ENCODE results near the gene PAFAH2.

DNA sequence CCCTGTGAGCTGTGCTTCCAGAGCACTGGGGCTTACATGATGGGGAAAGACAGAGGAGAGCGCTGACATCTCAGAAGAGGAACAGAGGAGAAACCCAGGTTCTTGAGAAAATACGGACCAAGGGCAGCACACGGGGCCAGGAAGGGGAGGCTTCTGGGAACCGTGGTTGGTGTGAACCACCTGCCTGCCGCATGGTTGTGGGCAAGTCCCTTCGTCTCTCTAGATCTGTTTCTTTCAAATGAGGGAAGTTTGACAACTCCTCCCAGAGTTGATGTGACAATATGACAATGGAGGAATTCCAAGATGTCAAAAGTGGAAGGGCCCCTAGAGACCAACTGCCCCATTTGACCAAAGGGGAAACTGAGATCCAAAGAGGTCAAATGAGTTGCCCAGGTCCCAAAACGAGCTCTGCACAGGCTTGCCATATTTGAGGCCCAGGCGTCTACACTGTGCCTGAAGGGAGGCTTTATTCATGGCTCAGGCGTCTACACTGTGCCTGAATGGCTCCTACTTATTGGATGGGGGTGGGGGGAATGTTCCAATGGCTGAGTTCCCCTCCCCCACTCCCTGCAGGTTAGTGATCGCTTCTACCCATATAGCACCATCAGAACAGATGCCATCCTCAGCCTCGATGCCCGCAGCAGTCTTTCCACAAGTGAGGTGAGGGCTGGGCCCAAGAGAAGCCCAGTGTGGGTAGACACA is 34.9 kb upstream of the PAFAH2 start:
- TF ChIP-seq ZNF558 (CRISPR knock-in tag; IDR thresholded peaks at IDR 0.05; ENCODE audit: borderline replicate concordance) (no peak), ZNF317 (CRISPR knock-in tag; IDR thresholded peaks at IDR 0.05) (no peak), ZNF274 (CRISPR knock-in tag; IDR thresholded peaks at IDR 0.05) (no peak), GTF3A (CRISPR knock-in tag; conservative IDR thresholded peaks at IDR 0.05) (no peak), TCF7L2 (IDR thresholded peaks at IDR 0.05; ENCODE audit: low read depth, low read length) (no peak)
- TF ChIP-seq, protein P1, sequence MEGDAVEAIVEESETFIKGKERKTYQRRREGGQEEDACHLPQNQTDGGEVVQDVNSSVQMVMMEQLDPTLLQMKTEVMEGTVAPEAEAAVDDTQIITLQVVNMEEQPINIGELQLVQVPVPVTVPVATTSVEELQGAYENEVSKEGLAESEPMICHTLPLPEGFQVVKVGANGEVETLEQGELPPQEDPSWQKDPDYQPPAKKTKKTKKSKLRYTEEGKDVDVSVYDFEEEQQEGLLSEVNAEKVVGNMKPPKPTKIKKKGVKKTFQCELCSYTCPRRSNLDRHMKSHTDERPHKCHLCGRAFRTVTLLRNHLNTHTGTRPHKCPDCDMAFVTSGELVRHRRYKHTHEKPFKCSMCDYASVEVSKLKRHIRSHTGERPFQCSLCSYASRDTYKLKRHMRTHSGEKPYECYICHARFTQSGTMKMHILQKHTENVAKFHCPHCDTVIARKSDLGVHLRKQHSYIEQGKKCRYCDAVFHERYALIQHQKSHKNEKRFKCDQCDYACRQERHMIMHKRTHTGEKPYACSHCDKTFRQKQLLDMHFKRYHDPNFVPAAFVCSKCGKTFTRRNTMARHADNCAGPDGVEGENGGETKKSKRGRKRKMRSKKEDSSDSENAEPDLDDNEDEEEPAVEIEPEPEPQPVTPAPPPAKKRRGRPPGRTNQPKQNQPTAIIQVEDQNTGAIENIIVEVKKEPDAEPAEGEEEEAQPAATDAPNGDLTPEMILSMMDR (CRISPR knock-in tag; IDR thresholded peaks at IDR 0.05): no peak
